Skeletal muscle tissue (tissue), 4 donors: Measurements from ENCODE around the gene PPFIA4. TPM values are rescaled to one million over a fixed set of nuclear protein-coding genes. Genes with fewer than 3 reads are reported as not detected.

ENCODE experiments used
- H3K27ac ChIP-seq: one replicate; pipeline ENCODE4 v1.7.0; 2013; ENCODE audit warnings: mild to moderate bottlenecking, low read depth, low read length, inconsistent platforms
- H3K27me3 ChIP-seq, 3 donors: one replicate each; pipeline ENCODE4 v1.7.0; 2013; ENCODE audit warnings: low read length in 3 of 3; ENCODE audit not compliant: control insufficient read depth in 3 of 3, insufficient read depth in 3 of 3
- H3K36me3 ChIP-seq, 3 donors: one replicate each; pipeline ENCODE4 v1.7.0; 2013; ENCODE audit warnings: low read length in 3 of 3; ENCODE audit not compliant: control insufficient read depth in 3 of 3, insufficient read depth in 3 of 3
- H3K4me1 ChIP-seq, 3 donors: one replicate each; pipeline ENCODE4 v1.7.0; 2013; ENCODE audit warnings: low read length in 3 of 3, mild to moderate bottlenecking in 3 of 3; ENCODE audit not compliant: control insufficient read depth in 3 of 3, insufficient read depth in 3 of 3
- H3K4me3 ChIP-seq, 3 donors: one replicate each; pipeline ENCODE4 v1.7.0; 2013; ENCODE audit warnings: low read length in 3 of 3
- H3K9ac ChIP-seq, 3 donors: one replicate each; pipeline ENCODE4 v1.7.0; 2013; ENCODE audit warnings: low read length in 3 of 3, mild to moderate bottlenecking in 3 of 3, moderate library complexity in 2 of 3, low read depth in 1 of 3
- H3K9me3 ChIP-seq, 3 donors: one replicate each; pipeline ENCODE4 v1.7.0; 2013; ENCODE audit warnings: low read length in 3 of 3; ENCODE audit not compliant: control insufficient read depth in 3 of 3
- total RNA-seq: library from RNA; depleted of rRNA; stranded (reverse); fragments of >200 nt; gene quantifications from one replicate; pipeline ENCODE4 v1.2.3, GENCODE V29; 2014
- donor health status: Osteomylitis.

PPFIA4 gene
- total RNA-seq, 1 donor from 2014 or later: 15.7 TPM

DNA sequence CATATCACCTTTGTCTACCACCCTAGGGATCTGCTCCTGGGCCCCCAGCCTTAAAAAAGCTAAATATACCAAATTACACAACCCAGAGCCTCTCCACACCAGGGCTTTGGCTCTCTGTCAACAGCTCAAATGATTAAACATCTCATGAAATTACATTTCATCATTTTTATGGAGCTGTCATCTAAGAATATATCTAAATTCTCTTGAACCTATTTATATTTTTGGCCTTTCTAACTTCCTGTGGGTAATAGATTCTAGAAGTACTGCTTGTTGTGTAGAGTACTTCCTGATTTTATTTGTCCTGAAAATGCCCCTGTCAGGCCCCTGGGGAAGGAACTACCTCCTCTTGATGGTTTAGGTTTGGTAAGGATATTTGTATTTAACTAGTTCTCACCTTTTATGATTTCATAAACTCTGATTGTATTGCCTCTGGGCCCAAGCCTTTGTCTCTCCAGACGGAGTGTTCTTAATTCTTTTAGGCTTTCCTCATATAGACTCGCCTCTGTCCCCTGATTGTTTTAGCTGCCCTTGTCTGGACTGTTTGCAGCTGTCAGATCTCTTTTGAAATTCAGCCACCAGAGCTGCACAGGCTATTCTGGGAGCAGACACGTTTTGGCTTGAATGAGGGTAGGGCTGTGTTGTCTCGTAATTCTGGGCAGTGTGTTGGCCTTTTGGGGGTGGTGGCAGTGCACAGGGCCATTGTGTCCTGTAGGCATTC, 42.9 kb downstream of the PPFIA4 start:
- peaks cover 0 to 3% (median 0%) of the 10 kb centered on the region in 3 donors for H3K36me3 ChIP-seq
- peak overlapping the region; percentile 74 for H3K27ac ChIP-seq
- peak overlapping the region; percentile 39 to 63 (median 59) for H3K9ac ChIP-seq
- no peaks in the 10 kb centered on the region for H3K9me3 ChIP-seq
- no peaks in the 10 kb centered on the region for H3K27me3 ChIP-seq
- peaks cover 22 to 73% (median 60%) of the 10 kb centered on the region in 3 donors for H3K4me1 ChIP-seq
- H3K4me3 ChIP-seq: peak overlapping the region in 1 of 3 donors; percentile 46

DNA sequence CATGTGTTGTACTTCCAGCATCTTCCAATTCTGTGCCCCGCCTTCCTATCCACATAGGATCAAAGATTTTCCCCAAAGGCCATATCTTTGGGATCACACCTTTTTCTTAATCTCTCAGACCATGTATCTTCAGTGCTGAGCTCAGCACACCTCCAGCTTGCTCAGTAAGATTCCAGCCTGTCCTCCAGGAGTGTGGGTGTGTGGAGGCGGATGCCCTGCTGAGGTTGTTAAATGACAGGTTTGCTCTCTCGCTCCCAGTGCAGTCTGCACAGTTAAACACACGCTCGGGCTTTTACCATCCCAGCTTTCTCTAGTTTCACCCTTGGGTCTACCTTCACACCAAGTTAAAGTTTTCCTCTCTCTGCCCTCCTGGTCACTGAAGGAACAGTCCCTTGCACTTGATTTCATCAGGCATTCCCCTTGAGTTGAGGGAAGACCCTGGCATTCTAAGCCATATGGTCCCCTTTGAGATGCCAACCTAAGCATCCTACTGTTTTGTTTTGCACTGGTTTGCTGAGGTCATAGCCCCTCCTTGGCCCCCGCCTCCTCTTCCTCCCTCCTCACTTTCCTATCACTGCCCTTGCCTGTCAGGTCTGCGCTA, 45.8 kb downstream of the PPFIA4 start:
- H3K4me1 ChIP-seq: peaks cover 28 to 62% (median 61%) of the 10 kb centered on the region in 3 donors
- H3K27ac ChIP-seq: no peak overlapping the region
- no peak overlapping the region for H3K9ac ChIP-seq

DNA sequence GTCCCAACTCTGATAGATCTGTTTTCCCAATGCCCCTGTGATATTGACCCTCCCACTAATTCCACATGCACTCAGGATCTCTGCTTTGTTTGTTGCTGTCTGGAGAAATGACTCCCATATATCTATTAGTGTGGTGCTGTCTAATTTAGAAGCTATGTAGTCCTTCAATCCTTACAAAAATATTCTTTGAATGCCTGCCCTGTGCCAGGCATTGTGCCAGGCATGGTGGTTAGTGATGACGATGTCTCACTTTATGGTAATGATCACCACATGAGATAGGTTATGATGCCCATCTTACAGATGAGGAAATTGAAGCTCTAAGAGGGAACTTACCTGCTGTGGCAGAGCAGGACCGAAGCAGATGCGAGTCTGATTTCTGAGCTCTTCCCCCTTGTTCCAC, 46.6 kb downstream of the PPFIA4 start:
- no peak overlapping the region for H3K9ac ChIP-seq
- no peak overlapping the region for H3K27ac ChIP-seq
- H3K4me1 ChIP-seq: peaks cover 35 to 60% (median 60%) of the 10 kb centered on the region in 3 donors
- no peak overlapping the region for H3K4me3 ChIP-seq
- peaks cover 0 to 12% (median 0%) of the 10 kb centered on the region in 3 donors for H3K27me3 ChIP-seq
- H3K36me3 ChIP-seq: peaks cover 0 to 3% (median 0%) of the 10 kb centered on the region in 3 donors
- H3K9me3 ChIP-seq: no peaks in the 10 kb centered on the region

More for the DNA sequence above, 45.8 kb downstream of the PPFIA4 start:
- no peak overlapping the region for H3K4me3 ChIP-seq
- H3K9me3 ChIP-seq: no peaks in the 10 kb centered on the region
- H3K36me3 ChIP-seq: peaks cover 0 to 3% (median 0%) of the 10 kb centered on the region in 3 donors
- H3K27me3 ChIP-seq: peaks cover 0 to 12% (median 0%) of the 10 kb centered on the region in 3 donors

DNA sequence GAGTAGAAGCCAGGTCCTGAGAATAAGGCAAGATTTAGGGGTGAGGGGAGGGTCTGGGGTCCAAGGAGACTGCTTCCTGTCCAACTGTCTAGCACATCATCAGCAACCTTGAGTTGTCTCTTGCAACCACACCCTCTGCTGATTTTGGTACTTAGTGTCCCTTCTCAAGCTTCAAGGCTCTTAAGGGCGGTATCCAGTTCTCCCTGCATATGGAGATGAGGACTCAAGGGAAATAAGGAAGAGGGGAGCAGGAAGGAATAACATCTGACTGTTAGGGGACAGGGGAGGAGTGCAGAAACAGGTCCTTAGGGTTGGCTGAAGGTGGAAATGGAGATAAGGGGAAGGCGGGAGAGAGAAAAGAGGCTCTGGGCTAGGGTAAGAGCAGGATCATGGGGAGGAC, 47.2 kb downstream of the PPFIA4 start:
- H3K4me3 ChIP-seq: no peak overlapping the region
- H3K27ac ChIP-seq: no peak overlapping the region
- H3K9ac ChIP-seq: no peak overlapping the region
- H3K36me3 ChIP-seq: peaks cover 3 to 6% (median 3%) of the 10 kb centered on the region in 3 donors
- peaks cover 0 to 12% (median 0%) of the 10 kb centered on the region in 3 donors for H3K27me3 ChIP-seq
- no peaks in the 10 kb centered on the region for H3K9me3 ChIP-seq
- peaks cover 33 to 58% (median 57%) of the 10 kb centered on the region in 3 donors for H3K4me1 ChIP-seq

DNA sequence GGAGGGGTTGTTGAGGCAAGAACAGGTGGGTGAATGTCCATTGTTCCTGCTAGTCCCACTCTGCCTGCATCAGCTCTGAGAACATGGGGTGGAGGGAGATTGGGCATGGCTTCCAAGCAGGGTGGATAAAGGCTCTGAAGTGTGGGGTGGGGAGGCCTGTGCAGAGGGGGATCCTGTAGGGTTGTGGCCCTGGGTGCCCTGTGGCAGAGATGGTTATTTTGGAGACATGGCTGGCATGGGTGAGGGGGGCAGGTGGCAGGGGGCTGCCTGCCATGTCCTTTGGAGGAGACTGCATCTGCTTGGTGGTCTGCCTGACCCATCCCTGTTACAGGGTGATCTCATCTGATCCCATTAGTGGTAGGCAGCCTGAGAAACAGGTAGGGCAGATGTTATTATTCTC, 48.3 kb downstream of the PPFIA4 start:
- Histone ChIP-seq H3K36me3 (peaks cover 6 to 9% (median 8%) of the 10 kb centered on the region in 3 donors), H3K9me3 (no peaks in the 10 kb centered on the region), H3K9ac (no peak overlapping the region), H3K4me3 (no peak overlapping the region), H3K27me3 (peaks cover 0 to 12% (median 0%) of the 10 kb centered on the region in 3 donors), H3K4me1 (peaks cover 24 to 49% (median 48%) of the 10 kb centered on the region in 3 donors), H3K27ac (no peak overlapping the region)

DNA sequence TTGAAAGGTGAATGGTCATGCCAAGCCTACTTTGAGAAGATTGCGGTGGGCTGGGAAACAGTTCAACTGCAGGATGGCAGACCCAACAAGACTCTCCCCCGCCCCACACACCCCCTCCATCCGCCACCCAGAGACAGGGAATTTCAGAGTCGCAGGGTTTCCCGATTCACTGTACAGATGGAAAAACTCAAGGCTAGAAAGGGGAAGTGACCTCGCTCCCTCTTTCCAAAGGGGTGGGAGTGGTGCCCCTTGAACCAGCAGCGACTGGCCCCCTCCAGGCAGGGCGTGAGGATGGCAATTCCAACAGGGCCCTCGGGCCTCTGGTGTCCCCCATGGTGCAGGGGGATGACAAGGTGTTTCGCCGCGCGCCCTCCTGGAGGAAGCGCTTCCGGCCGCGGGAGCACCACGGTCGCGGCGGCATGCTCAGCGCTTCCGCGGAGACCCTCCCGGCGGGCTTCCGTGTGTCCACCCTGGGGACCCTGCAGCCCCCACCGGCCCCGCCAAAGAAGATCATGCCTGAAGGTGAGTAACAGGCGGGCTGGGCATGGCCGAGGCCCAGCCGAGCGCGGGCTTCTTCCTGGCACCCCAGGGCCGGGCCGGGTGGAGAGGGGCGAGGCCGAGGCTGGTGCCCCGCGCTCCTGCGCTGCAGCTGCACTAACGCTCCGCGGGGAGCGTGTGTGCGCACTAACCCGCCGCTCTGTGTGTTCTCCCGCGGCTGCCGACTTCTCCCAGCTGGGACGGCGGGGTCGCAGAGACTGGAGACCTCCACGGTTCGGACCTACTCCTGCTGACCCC, 49.1 kb downstream of the PPFIA4 start:
- H3K36me3 ChIP-seq: peaks cover 6 to 9% (median 8%) of the 10 kb centered on the region in 3 donors
- peaks cover 20 to 42% (median 40%) of the 10 kb centered on the region in 3 donors for H3K4me1 ChIP-seq
- H3K4me3 ChIP-seq: peak overlapping the region in 2 of 3 donors; percentile 6 to 33

DNA sequence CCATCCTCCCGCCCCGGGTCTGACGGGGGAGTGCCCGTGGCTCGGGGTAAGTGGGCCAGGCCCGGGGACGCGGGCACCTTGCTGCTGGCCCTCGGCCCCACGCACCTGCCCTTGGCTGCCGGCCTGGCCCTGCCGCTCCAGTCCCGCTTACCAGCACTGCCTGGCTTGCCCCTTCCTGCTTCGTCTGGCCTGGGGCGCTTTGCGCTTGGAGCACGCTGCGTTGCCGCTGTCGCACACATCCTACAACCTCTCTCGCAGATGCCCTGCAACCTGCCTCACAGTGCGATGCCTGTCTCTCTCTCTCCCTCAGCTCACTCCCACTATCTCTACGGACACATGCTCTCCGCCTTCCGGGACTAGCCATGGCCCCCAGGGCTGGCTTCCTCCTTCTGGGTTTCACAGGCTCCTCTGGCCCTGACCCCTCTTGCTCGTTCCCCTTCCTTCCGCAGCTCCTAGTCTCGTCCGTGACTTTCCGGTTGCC, 49.8 kb downstream of the PPFIA4 start:
- Histone ChIP-seq H3K27me3 (peaks cover 0 to 12% (median 0%) of the 10 kb centered on the region in 3 donors), H3K4me3 (peak overlapping the region in 2 of 3 donors; percentile 7 to 33), H3K4me1 (peaks cover 20 to 42% (median 41%) of the 10 kb centered on the region in 3 donors), H3K9ac (no peak overlapping the region), H3K27ac (no peak overlapping the region), H3K9me3 (no peaks in the 10 kb centered on the region), H3K36me3 (peaks cover 6 to 9% (median 8%) of the 10 kb centered on the region in 3 donors)

More for the DNA sequence above, 49.1 kb downstream of the PPFIA4 start:
- no peak overlapping the region for H3K9ac ChIP-seq
- H3K27me3 ChIP-seq: peaks cover 0 to 12% (median 0%) of the 10 kb centered on the region in 3 donors
- H3K27ac ChIP-seq: no peak overlapping the region
- no peaks in the 10 kb centered on the region for H3K9me3 ChIP-seq

DNA sequence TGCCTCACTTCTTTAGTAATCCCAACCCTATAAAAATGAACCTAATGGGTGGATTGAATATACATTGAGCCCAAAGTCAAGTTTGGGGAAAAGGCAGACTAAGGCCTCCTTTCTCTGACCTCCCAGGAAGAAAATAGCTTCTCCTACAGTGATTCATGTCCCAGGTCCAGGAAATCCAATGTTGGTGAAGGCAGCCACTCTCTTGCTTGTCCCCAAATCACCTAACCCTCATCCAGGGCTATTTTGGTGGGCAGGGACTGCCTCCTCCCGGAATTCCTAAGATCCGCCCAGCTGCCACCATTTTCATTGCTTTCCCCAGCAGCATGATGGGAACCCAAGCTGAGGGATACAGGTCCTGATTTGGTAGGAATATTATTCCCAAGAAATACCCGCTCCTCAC, 51.1 kb downstream of the PPFIA4 start:
- H3K27me3 ChIP-seq: peaks cover 0 to 12% (median 0%) of the 10 kb centered on the region in 3 donors
- H3K9me3 ChIP-seq: no peaks in the 10 kb centered on the region
- peaks cover 5 to 10% (median 6%) of the 10 kb centered on the region in 3 donors for H3K36me3 ChIP-seq
- H3K4me1 ChIP-seq: peaks cover 30 to 47% (median 42%) of the 10 kb centered on the region in 3 donors
- no peak overlapping the region for H3K9ac ChIP-seq
- no peak overlapping the region for H3K27ac ChIP-seq
- H3K4me3 ChIP-seq: no peak overlapping the region

DNA sequence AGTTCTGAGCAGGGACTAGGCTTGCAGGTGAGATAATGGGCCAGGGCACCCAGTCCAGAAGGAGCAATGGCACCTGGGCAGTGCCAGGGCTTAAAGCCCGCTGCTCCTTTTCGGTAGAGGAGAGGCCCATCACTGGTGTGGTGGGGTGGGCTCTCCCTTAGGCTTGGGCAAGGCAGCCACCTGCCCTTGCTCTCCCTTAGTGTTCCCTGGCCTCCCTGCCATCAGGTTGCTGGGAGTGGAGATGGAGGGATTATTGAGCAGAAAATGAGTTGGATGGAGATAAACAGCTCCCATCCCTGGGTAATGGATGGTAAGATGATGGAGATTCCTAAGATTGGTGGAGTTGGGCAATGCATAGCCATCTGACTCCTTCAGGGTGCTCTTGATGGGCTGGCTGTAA, 51.7 kb downstream of the PPFIA4 start:
- peaks cover 0 to 12% (median 0%) of the 10 kb centered on the region in 3 donors for H3K27me3 ChIP-seq
- H3K4me1 ChIP-seq: peaks cover 36 to 48% (median 46%) of the 10 kb centered on the region in 3 donors
- H3K4me3 ChIP-seq: no peak overlapping the region
- no peak overlapping the region for H3K27ac ChIP-seq
- no peaks in the 10 kb centered on the region for H3K9me3 ChIP-seq
- no peak overlapping the region for H3K9ac ChIP-seq
- peaks cover 9 to 15% (median 10%) of the 10 kb centered on the region in 3 donors for H3K36me3 ChIP-seq
